SK-N-MC (cell line): ENCODE data around the gene PACRG.

ENCODE experiments used
- EZH2 ChIP-seq: fragments of 200-600 bp; sonication (generic); IDR thresholded peaks from one replicate; pipeline ENCODE4 v1.6.1; 2017; ENCODE audit warnings: antibody characterized with exemption
- POLR2AphosphoS5 ChIP-seq: IDR thresholded peaks from 2 replicates; pipeline ENCODE4 v1.6.1; 2012; ENCODE audit warnings: mild to moderate bottlenecking, low read depth, low read length, borderline replicate concordance

DNA sequence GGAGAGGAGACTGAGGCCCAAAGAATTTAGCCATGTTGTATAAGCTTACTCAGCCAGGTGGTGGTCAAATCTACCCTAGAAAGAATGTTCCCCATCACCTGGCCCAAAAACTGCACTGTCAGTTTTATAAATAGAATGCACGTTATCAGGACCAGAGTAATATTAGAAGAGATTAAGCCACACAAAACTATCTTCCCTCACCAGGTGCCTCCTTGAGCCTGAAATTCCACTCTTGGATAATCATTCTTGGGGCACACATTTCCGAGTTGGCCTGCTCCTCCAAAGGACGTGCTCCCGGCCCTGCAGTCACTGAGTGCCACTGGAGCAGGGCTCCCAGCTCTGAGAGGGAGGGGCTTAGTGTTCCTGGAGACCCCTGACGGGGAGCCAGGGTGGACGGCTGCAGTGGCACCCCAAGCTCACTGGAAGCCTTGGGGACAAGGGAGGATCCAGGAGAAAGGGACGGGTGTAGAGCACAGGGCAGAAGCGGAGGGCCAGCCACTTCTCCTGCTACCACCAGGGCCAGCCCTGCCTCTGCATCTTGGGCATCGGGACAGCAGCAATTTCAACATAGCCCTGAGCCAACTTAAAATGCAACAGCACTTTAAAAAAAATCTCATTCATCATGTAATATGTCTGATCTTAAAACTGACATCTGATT, 525.9 kb downstream of the PACRG start:
- no peak for TF ChIP-seq POLR2AphosphoS5
- no peak for TF ChIP-seq EZH2
